Regular cardiac myocyte (primary cell): Measurements from ENCODE around the gene CDH3. TPM values are rescaled to one million over a fixed set of nuclear protein-coding genes. Genes with fewer than 3 reads are reported as not detected.

Experiments
- total RNA-seq: library from RNA; depleted of rRNA; stranded (reverse); fragments of >200 nt; gene quantifications from 2 replicates; pipeline ENCODE4 v1.2.3, GENCODE V29; 2014

The CDH3 gene
- total RNA-seq: 0.38 and 1.1 TPM in 2 replicates

GRCh38 chr16:68644715-68645493 is at the start of gene CDH3:
TSS of gene CDH3 (plus strand) at chr16:68645310. CDS start at chr16:68645380, 70 bp downstream.

DNA sequence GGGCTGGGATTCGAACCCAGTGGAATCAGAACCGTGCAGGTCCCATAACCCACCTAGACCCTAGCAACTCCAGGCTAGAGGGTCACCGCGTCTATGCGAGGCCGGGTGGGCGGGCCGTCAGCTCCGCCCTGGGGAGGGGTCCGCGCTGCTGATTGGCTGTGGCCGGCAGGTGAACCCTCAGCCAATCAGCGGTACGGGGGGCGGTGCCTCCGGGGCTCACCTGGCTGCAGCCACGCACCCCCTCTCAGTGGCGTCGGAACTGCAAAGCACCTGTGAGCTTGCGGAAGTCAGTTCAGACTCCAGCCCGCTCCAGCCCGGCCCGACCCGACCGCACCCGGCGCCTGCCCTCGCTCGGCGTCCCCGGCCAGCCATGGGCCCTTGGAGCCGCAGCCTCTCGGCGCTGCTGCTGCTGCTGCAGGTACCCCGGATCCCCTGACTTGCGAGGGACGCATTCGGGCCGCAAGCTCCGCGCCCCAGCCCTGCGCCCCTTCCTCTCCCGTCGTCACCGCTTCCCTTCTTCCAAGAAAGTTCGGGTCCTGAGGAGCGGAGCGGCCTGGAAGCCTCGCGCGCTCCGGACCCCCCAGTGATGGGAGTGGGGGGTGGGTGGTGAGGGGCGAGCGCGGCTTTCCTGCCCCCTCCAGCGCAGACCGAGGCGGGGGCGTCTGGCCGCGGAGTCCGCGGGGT is 92.1 kb downstream of the CDH3 start, which contains the start of gene CDH1:
Gene CDH1 (plus strand): TSS at position 247 of the 684 bp plus-strand sequence. CDS start 124 bp downstream, at position 371.

Other genes starting within 250 kb of the CDH3 start
- gene SMPD3, start 196.8 kb upstream of the CDH3 start, total RNA-seq: under 0.01 and 0.19 TPM in 2 replicates
- 19.9 and 36.1 TPM in 2 replicates for gene ZFP90, start 106.0 kb upstream of the CDH3 start, total RNA-seq
- gene CDH1, start 92.0 kb downstream of the CDH3 start, total RNA-seq: 0.28 and 1.3 TPM in 2 replicates
- gene TANGO6, start 198.2 kb downstream of the CDH3 start, total RNA-seq: 29.7 and 33.5 TPM in 2 replicates